SK-N-SH treated with all-trans-retinoic acid at 6 μM for 48 hours (cell line): ENCODE data around the gene SLC22A23.

Experiments
- ATAC-seq: fragments of 200-7000 bp; cut with Tn5 transposase; 3 replicates; pipeline ENCODE4 v1.9.1; 2020; ENCODE audit warnings: mild to moderate bottlenecking, moderate library complexity
- ARNTL ChIP-seq: fragments of 450-650 bp; formaldehyde crosslinking; IDR thresholded peaks from 2 replicates; pipeline ENCODE4 v1.5.0; 2020; ENCODE audit warnings: low read depth, mild to moderate bottlenecking, moderate library complexity, borderline replicate concordance
- BACH2 ChIP-seq: fragments of 250-450 bp; sonication (Bioruptor Pico); IDR thresholded peaks from 2 replicates; pipeline ENCODE4 v1.9.0; 2021; ENCODE audit warnings: mild to moderate bottlenecking, borderline replicate concordance
- CREB5 ChIP-seq: fragments of 250-450 bp; sonication (Bioruptor Pico); IDR thresholded peaks from 2 replicates; pipeline ENCODE4 v1.5.1; 2020; ENCODE audit warnings: low read depth, mild to moderate bottlenecking, moderate library complexity
- CSDC2 ChIP-seq: fragments of 250-450 bp; sonication (Bioruptor Pico); IDR thresholded peaks from 2 replicates; pipeline ENCODE4 v1.5.0; 2020; ENCODE audit warnings: mild to moderate bottlenecking, moderate library complexity
- CSRNP3 ChIP-seq: fragments of 250-450 bp; sonication (Bioruptor Pico); IDR thresholded peaks from 2 replicates; pipeline ENCODE4 v1.5.1; 2021; ENCODE audit warnings: mild to moderate bottlenecking, moderate library complexity
- ESRRG ChIP-seq: fragments of 250-450 bp; sonication (Bioruptor Pico); IDR thresholded peaks from 2 replicates; pipeline ENCODE4 v1.6.1; 2021; ENCODE audit warnings: mild to moderate bottlenecking
- GLIS3 ChIP-seq: fragments of 250-450 bp; sonication (Bioruptor Pico); IDR thresholded peaks from 2 replicates; pipeline ENCODE4 v1.5.0; 2020; ENCODE audit warnings: mild to moderate bottlenecking, moderate library complexity
- ISL1 ChIP-seq: fragments of 250-450 bp; sonication (Bioruptor Pico); IDR thresholded peaks from 2 replicates; pipeline ENCODE4 v2.1.2; 2022; ENCODE audit warnings: mild to moderate bottlenecking, moderate library complexity
- OSR1 ChIP-seq: fragments of 250-450 bp; sonication (Bioruptor Pico); IDR thresholded peaks from 2 replicates; pipeline ENCODE4 v1.8.0; 2022; ENCODE audit warnings: moderate library complexity, mild to moderate bottlenecking, inconsistent platforms
- PATZ1 ChIP-seq: fragments of 250-450 bp; sonication (Bioruptor Pico); IDR thresholded peaks from 2 replicates; pipeline ENCODE4 v1.8.0; 2020; ENCODE audit warnings: mild to moderate bottlenecking, moderate library complexity, borderline replicate concordance
- POU6F1 ChIP-seq: fragments of 250-450 bp; sonication (Bioruptor Pico); IDR thresholded peaks from 2 replicates; pipeline ENCODE4 v1.8.0; 2021; ENCODE audit warnings: low read depth, mild to moderate bottlenecking, moderate library complexity, borderline replicate concordance
- RARB ChIP-seq: fragments of 250-450 bp; sonication (Bioruptor Pico); IDR thresholded peaks from 2 replicates; pipeline ENCODE4 v1.8.0; 2021; ENCODE audit warnings: mild to moderate bottlenecking, moderate library complexity
- SNAI2 ChIP-seq: fragments of 250-450 bp; sonication (Bioruptor Pico); IDR thresholded peaks from 2 replicates; pipeline ENCODE4 v1.5.0; 2020; ENCODE audit warnings: mild to moderate bottlenecking, moderate library complexity
- TCF4 ChIP-seq: fragments of 250-450 bp; sonication (Bioruptor Pico); IDR thresholded peaks from 2 replicates; pipeline ENCODE4 v1.8.0; 2021; ENCODE audit warnings: mild to moderate bottlenecking, moderate library complexity, borderline replicate concordance
- TSHZ2 ChIP-seq: fragments of 250-450 bp; sonication (Bioruptor Pico); IDR thresholded peaks from 2 replicates; pipeline ENCODE4 v1.5.0; 2020; ENCODE audit warnings: mild to moderate bottlenecking, moderate library complexity
- ZC3H10 ChIP-seq: fragments of 250-450 bp; sonication (Bioruptor Pico); IDR thresholded peaks from 2 replicates; pipeline ENCODE4 v1.5.1; 2021; ENCODE audit warnings: mild to moderate bottlenecking, moderate library complexity
- ZFP3 ChIP-seq: fragments of 250-450 bp; sonication (Bioruptor Pico); IDR thresholded peaks from 2 replicates; pipeline ENCODE4 v1.5.0; 2020; ENCODE audit warnings: mild to moderate bottlenecking, moderate library complexity
- ZNF565 ChIP-seq: fragments of 450-650 bp; formaldehyde crosslinking; conservative IDR thresholded peaks from 2 replicates; pipeline ENCODE4 v1.5.0; 2020; ENCODE audit warnings: low read depth, mild to moderate bottlenecking, moderate library complexity
- ZNF70 ChIP-seq: fragments of 450-650 bp; formaldehyde crosslinking; IDR thresholded peaks from 2 replicates; pipeline ENCODE4 v1.5.0; 2020; ENCODE audit warnings: mild to moderate bottlenecking, moderate library complexity

The SLC22A23 gene

GRCh38 chr6:3426927-3427686 lies 29.7 kb downstream of the SLC22A23 start:
- ATAC-seq, result no peak
- TF ChIP-seq CSDC2 (CRISPR knock-in tag) (no peak), ZC3H10 (CRISPR knock-in tag) (no peak), TSHZ2 (CRISPR knock-in tag) (no peak), ZNF565 (CRISPR knock-in tag) (no peak), OSR1 (no peak), ARNTL (CRISPR knock-in tag) (no peak), ESRRG (CRISPR knock-in tag) (no peak), CSRNP3 (no peak), ISL1 (CRISPR knock-in tag) (no peak), RARB (CRISPR knock-in tag) (no peak)

- no peak for TF ChIP-seq CREB5
- no peak for TF ChIP-seq CSRNP3
- TF ChIP-seq ESRRG (CRISPR knock-in tag), result no peak
- TF ChIP-seq SNAI2 (CRISPR knock-in tag), result no peak
- TF ChIP-seq POU6F1 (CRISPR knock-in tag), result no peak
- no peak for TF ChIP-seq BACH2 (CRISPR knock-in tag)
- TF ChIP-seq GLIS3 (CRISPR knock-in tag), result no peak
- no peak for TF ChIP-seq ZFP3 (CRISPR knock-in tag)
- TF ChIP-seq TCF4, result no peak
- no peak for TF ChIP-seq PATZ1 (CRISPR knock-in tag)
- TF ChIP-seq OSR1, result no peak
- no peak for TF ChIP-seq TSHZ2 (CRISPR knock-in tag)
- TF ChIP-seq RARB (CRISPR knock-in tag), result no peak
- TF ChIP-seq ZNF70 (CRISPR knock-in tag), result no peak
- no peak for ATAC-seq
Measured at GRCh38 chr6:3426091-3426926, 30.5 kb downstream of the SLC22A23 start.
